HG03066 (cell line): ENCODE results near the gene MATN4.

Source experiments
- ATAC-seq: cut with Tn5 transposase; IDR thresholded peaks from one replicate; pipeline ENCODE4 v1.9.1; 2021; ENCODE audit warnings: low read depth; ENCODE audit not compliant: unreplicated experiment

Gene MATN4

GRCh38 chr20:45316150-45317080 lies 8.3 kb upstream of the MATN4 start:
- no peak for ATAC-seq

- no peak for ATAC-seq
Observed at GRCh38 chr20:45315672-45316071, 7.6 kb upstream of the MATN4 start.

GRCh38 chr20:45313943-45314342 lies 5.8 kb upstream of the MATN4 start:
- no peak for ATAC-seq

GRCh38 chr20:45313065-45313695 lies 5.1 kb upstream of the MATN4 start:
- ATAC-seq, result no peak

GRCh38 chr20:45312241-45312640 lies 4.1 kb upstream of the MATN4 start:
- ATAC-seq, result no peak

GRCh38 chr20:45311589-45312211 lies 3.6 kb upstream of the MATN4 start:
- ATAC-seq, result no peak

GRCh38 chr20:45309075-45309474 lies 976 bp upstream of the MATN4 start:
- no peak for ATAC-seq

- ATAC-seq, result no peak
Observed at GRCh38 chr20:45307076-45307640, 941 bp downstream of the MATN4 start.

- no peak for ATAC-seq
Observed at GRCh38 chr20:45306431-45306982, 1.6 kb downstream of the MATN4 start, which contains the start of gene RBPJL. Gene RBPJL, plus strand, starts transcription at chr20:45306840. Its CDS starts 83 bp downstream, at chr20:45306923.

GRCh38 chr20:45305262-45305661 lies 2.8 kb downstream of the MATN4 start:
- no peak for ATAC-seq

- no peak for ATAC-seq
Observed at GRCh38 chr20:45304464-45304999, 3.6 kb downstream of the MATN4 start.

- ATAC-seq, result no peak
Observed at GRCh38 chr20:45303586-45304463, 4.3 kb downstream of the MATN4 start.

GRCh38 chr20:45301824-45302271 lies 6.3 kb downstream of the MATN4 start:
- ATAC-seq, result no peak

GRCh38 chr20:45300961-45301360 lies 7.1 kb downstream of the MATN4 start:
- no peak for ATAC-seq

- ATAC-seq, result no peak
Observed at GRCh38 chr20:45299786-45300185, 8.3 kb downstream of the MATN4 start.

- ATAC-seq, result no peak
Observed at GRCh38 chr20:45297786-45298497, 10.2 kb downstream of the MATN4 start.

GRCh38 chr20:45294659-45295058 lies 13.4 kb downstream of the MATN4 start:
- no peak for ATAC-seq

GRCh38 chr20:45294003-45294368 lies 14.1 kb downstream of the MATN4 start:
- ATAC-seq, result no peak
